Panc1 (cell line): Measurements from ENCODE around the gene CCDC69. TPM values are rescaled to one million over a fixed set of nuclear protein-coding genes. Genes with fewer than 3 reads are reported as not detected.
A peak's percentile ranks its signal among the peaks of the same experiment; 100 is the strongest.

Experiments
- ATAC-seq: fragments of 200-7000 bp; cut with Tn5 transposase; 2 replicates; pipeline ENCODE4 v1.9.1; 2020; ENCODE audit warnings: mild to moderate bottlenecking, moderate library complexity
- BruUV-seq: library from RNA; stranded (reverse); fragments of 400-500 nt; replicated peaks from 2 replicates; lab custom pipeline; 2021; lab: Mats Ljungman, UMichigan
- CTCF ChIA-PET: fragments of 300-600 bp; sonication (Branson Sonifier 250); formaldehyde crosslinking; loops from one replicate; lab custom pipeline; 2022; ENCODE audit warnings: antibody characterized with exemption; lab: Charles Lee
- POLR2A ChIA-PET: fragments of 300-600 bp; sonication (Branson Sonifier 250); formaldehyde crosslinking; loops from one replicate; lab custom pipeline; 2022; ENCODE audit warnings: antibody characterized with exemption; lab: Charles Lee
- DNase-seq: peaks from one replicate; pipeline ENCODE4 v3.0.0-alpha.2; 2010; ENCODE audit warnings: low read depth, low spot score
- H3K27ac ChIP-seq: 2 replicates; pipeline ENCODE4 v1.5.1; 2011; ENCODE audit warnings: mild to moderate bottlenecking, low read length, inconsistent platforms
- H3K27me3 ChIP-seq: fragments of 200-500 bp; sonication (Bioruptor generic); 2 replicates; pipeline ENCODE4 v1.6.0; 2014; ENCODE audit warnings: low read length, inconsistent platforms; ENCODE audit not compliant: control insufficient read depth, insufficient read depth
- H3K36me3 ChIP-seq: fragments of 200-500 bp; sonication (Bioruptor generic); 2 replicates; pipeline ENCODE4 v1.5.1; 2014; ENCODE audit warnings: inconsistent platforms, mild to moderate bottlenecking, low read length, moderate library complexity; ENCODE audit not compliant: control insufficient read depth, insufficient read depth
- H3K4me1 ChIP-seq: 2 replicates; pipeline ENCODE4 v1.5.1; 2011; ENCODE audit warnings: inconsistent platforms, mild to moderate bottlenecking, low read length, moderate library complexity; ENCODE audit not compliant: control insufficient read depth, insufficient read depth
- H3K4me3 ChIP-seq, 2 experiments: 2 replicates each; pipeline ENCODE4 v1.5.1; 2011 to 2012; ENCODE audit warnings: low read depth in 2 of 2, low read length in 2 of 2, mild to moderate bottlenecking in 2 of 2, inconsistent platforms in 1 of 2, moderate library complexity in 1 of 2
- H3K9me3 ChIP-seq: fragments of 200-500 bp; sonication (Bioruptor generic); 2 replicates; pipeline ENCODE4 v1.5.1; 2014; ENCODE audit warnings: low read depth, mild to moderate bottlenecking, inconsistent platforms, low read length, moderate library complexity; ENCODE audit not compliant: control insufficient read depth, insufficient read depth
- CTCF ChIP-seq: fragments of 450-650 bp; IDR thresholded peaks from 2 replicates; pipeline ENCODE4 v1.5.1; 2017; ENCODE audit warnings: mild to moderate bottlenecking
- POLR2AphosphoS5 ChIP-seq: IDR thresholded peaks from 2 replicates; pipeline ENCODE4 v1.6.1; 2012; ENCODE audit warnings: mild to moderate bottlenecking, low read depth, low read length, moderate library complexity
- REST ChIP-seq, 2 experiments: IDR thresholded peaks; 2 replicates each; pipeline ENCODE4 v1.6.1; 2011 to 2012; ENCODE audit warnings: low read depth in 2 of 2, control low read depth in 1 of 2, low read length in 1 of 2, mild to moderate bottlenecking in 1 of 2, moderate library complexity in 1 of 2; ENCODE audit not compliant: insufficient read depth in 1 of 2
- SIN3A ChIP-seq: IDR thresholded peaks from 2 replicates; pipeline ENCODE4 v1.6.1; 2012; ENCODE audit warnings: low read depth, mild to moderate bottlenecking, low read length, moderate library complexity, borderline replicate concordance; ENCODE audit not compliant: insufficient read depth
- TCF7L2 ChIP-seq: IDR thresholded peaks from 2 replicates; pipeline ENCODE4 v1.6.1; 2011; ENCODE audit warnings: mild to moderate bottlenecking, low read depth, low read length, inconsistent platforms
- in situ Hi-C: cut with HindIII; loops from 2 replicates; pipeline ENCODE4 v1.10.0; 2016; ENCODE audit warnings: low sequenced_read_pairs, low pct_unique_long_range_greater_than_20kb
- intact Hi-C: fragments of 100-400 bp; cut with micrococcal nuclease; formaldehyde crosslinking; loops from one replicate; pipeline ENCODE4 v1.10.0; 2022; ENCODE audit not compliant: unreplicated experiment
- total RNA-seq: library from RNA; stranded (reverse); gene quantifications from one replicate; pipeline ENCODE4 v1.2.1, GENCODE V29; 2021; ENCODE audit not compliant: unreplicated experiment

The CCDC69 gene
- total RNA-seq, 1 experiment from 2014 or later = 2.1 TPM

- intact Hi-C loops = no loop called here
Measured at GRCh38 chr5:151252762-151253604, 29.1 kb upstream of the CCDC69 start, which contains the start of gene GM2A. TSS of gene GM2A (plus strand) at chr5:151253185. CDS start at chr5:151253217, 32 bp downstream.

More at GRCh38 chr5:151252762-151253604, 29.1 kb upstream of the CCDC69 start, which contains the start of gene GM2A:
- ATAC-seq (peak; percentile 97), DNase-seq (peak; percentile 95)
- POLR2A ChIA-PET = interaction anchor here (0.6 to 0.7 kb wide), 6 partner anchors 86 to 397 kb away, joined by 4 to 10 read pairs (median 8); partner anchors contain the start of gene ANXA6
- TF ChIP-seq TCF7L2 (peak; percentile 74; the same call in 1 of the 2 replicates), REST (IDR thresholded peaks at IDR 0.05; ENCODE audit: insufficient read depth in 1 of 2, low read depth in 2 of 2, low read length in 1 of 2) (no peak), POLR2AphosphoS5 (no peak), CTCF (no peak), SIN3A (0 out of 2 replicates have a peak, but pooled peaks have one; percentile 43)
- Histone ChIP-seq H3K4me1 (peaks cover 10% of the 10 kb centered on the region; the same call in 1 of the 2 replicates), H3K9me3 (no peaks in the 10 kb centered on the region), H3K36me3 (no peaks in the 10 kb centered on the region; the same call in 1 of the 2 replicates), H3K27ac (peak within 1 kb of the TSS; percentile 88), H3K4me3 (peak within 1 kb of the TSS; percentile 92 to 96), H3K27me3 (no peaks in the 10 kb centered on the region)
- BruUV-seq = TSS peak; percentile 86
- CTCF ChIA-PET = interaction anchor here (0.5 to 1.4 kb wide), 10 partner anchors 14 to 1293 kb away, joined by 3 to 11 read pairs (median 4); partner anchors contain the start of gene SLC26A2
- in situ Hi-C loops = no loop called here
